K562 (cell line): ENCODE data around the gene GUCY2D. TPM values are rescaled to one million over a fixed set of nuclear protein-coding genes. Genes with fewer than 3 reads are reported as not detected.
A peak's percentile ranks its signal among the peaks of the same experiment; 100 is the strongest.

Experiments used
- ADNP ChIP-seq: fragments of 200-800 bp; sonication (Bioruptor generic); IDR thresholded peaks from 2 replicates; pipeline ENCODE4 v1.6.1; 2016; ENCODE audit warnings: missing genetic modification characterization, missing compliant biosample characterization
- ATF1 ChIP-seq, 2 experiments: fragments of 450-650 bp in 1 of 2; IDR thresholded peaks; 2 replicates each; pipeline ENCODE4 v1.6.1; 2016; ENCODE audit warnings: missing compliant biosample characterization in 1 of 2, missing genetic modification characterization in 1 of 2
- ATF3 ChIP-seq, 2 experiments: fragments of 450-650 bp in 1 of 2; sonication (generic) in 1 of 2; formaldehyde crosslinking in 1 of 2; IDR thresholded peaks in 1 of 2; conservative IDR thresholded peaks in 1 of 2; 2 replicates each; pipeline versions ENCODE4 v1.6.1 to v1.8.1; 2016 to 2023; ENCODE audit warnings: mild to moderate bottlenecking in 2 of 2, moderate library complexity in 2 of 2, inconsistent platforms in 1 of 2, missing genetic modification reagents in 1 of 2
- CCNT2 ChIP-seq: IDR thresholded peaks from 2 replicates; pipeline ENCODE4 v1.6.1; 2011; ENCODE audit warnings: borderline replicate concordance, low read depth, mild to moderate bottlenecking, moderate library complexity, mixed read lengths, low read length; ENCODE audit not compliant: insufficient read length; ENCODE audit errors: extremely low read depth
- CGGBP1 ChIP-seq: fragments of 250-450 bp; sonication (Bioruptor Pico); IDR thresholded peaks from 2 replicates; pipeline ENCODE4 v1.9.0; 2021; ENCODE audit warnings: mild to moderate bottlenecking
- CREBBP ChIP-seq: IDR thresholded peaks from one replicate; pipeline ENCODE4 v1.6.1; 2012; ENCODE audit warnings: low read depth, mild to moderate bottlenecking, control low read depth, inconsistent platforms, low read length
- EP300 ChIP-seq: IDR thresholded peaks from 2 replicates; pipeline ENCODE4 v1.6.1; 2012; ENCODE audit warnings: low read length, improper control_type of control experiment
- GABPA ChIP-seq: fragments of 200-800 bp; sonication (Bioruptor generic); conservative IDR thresholded peaks from 2 replicates; pipeline ENCODE4 v1.6.1; 2016; ENCODE audit warnings: low read depth, missing genetic modification characterization, missing compliant biosample characterization
- GATA2 ChIP-seq: sonication (generic); formaldehyde crosslinking; IDR thresholded peaks from 2 replicates; pipeline ENCODE4 v1.4.0; 2020; ENCODE audit warnings: mild to moderate bottlenecking, missing genetic modification reagents
- HDAC8 ChIP-seq: fragments of 450-650 bp; IDR thresholded peaks from 2 replicates; pipeline ENCODE4 v1.6.1; 2016; ENCODE audit warnings: mild to moderate bottlenecking, missing genetic modification characterization, moderate library complexity, missing compliant biosample characterization
- HEY1 ChIP-seq: fragments of 250-450 bp; sonication (Bioruptor Pico); IDR thresholded peaks from 2 replicates; pipeline ENCODE4 v1.5.0; 2020; ENCODE audit warnings: mild to moderate bottlenecking, moderate library complexity, borderline replicate concordance
- ILK ChIP-seq: fragments of 450-650 bp; IDR thresholded peaks from 2 replicates; pipeline ENCODE4 v1.6.1; 2016; ENCODE audit warnings: missing genetic modification characterization, low read depth, mild to moderate bottlenecking, missing compliant biosample characterization, moderate library complexity, borderline replicate concordance
- KLF6 ChIP-seq: fragments of 250-450 bp; sonication (Bioruptor Pico); IDR thresholded peaks from 2 replicates; pipeline ENCODE4 v1.4.0; 2020; ENCODE audit warnings: mild to moderate bottlenecking, moderate library complexity, borderline replicate concordance
- RAD21 ChIP-seq, 2 experiments: fragments of 250-450 bp in 1 of 2; fragments of 450-650 bp in 1 of 2; sonication (Bioruptor Pico) in 1 of 2; formaldehyde crosslinking in 1 of 2; IDR thresholded peaks in 1 of 2; conservative IDR thresholded peaks in 1 of 2; 2 replicates each; pipeline versions ENCODE4 v1.4.0 to v1.8.0; 2020 to 2022; ENCODE audit warnings: mild to moderate bottlenecking in 2 of 2, moderate library complexity in 1 of 2
- RFX7 ChIP-seq: fragments of 250-450 bp; sonication (Bioruptor Pico); IDR thresholded peaks from 2 replicates; pipeline ENCODE4 v1.5.1; 2021; ENCODE audit warnings: mild to moderate bottlenecking
- SAFB2 ChIP-seq: fragments of 200-400 bp; formaldehyde crosslinking; IDR thresholded peaks from 2 replicates; pipeline ENCODE4 v1.6.1; 2018; ENCODE audit warnings: borderline replicate concordance, low read length, low read depth, moderate library complexity; ENCODE audit not compliant: severe bottlenecking
- SRSF1 ChIP-seq: fragments of 200-400 bp; formaldehyde crosslinking; IDR thresholded peaks from 2 replicates; pipeline ENCODE4 v1.6.1; 2017; ENCODE audit warnings: mild to moderate bottlenecking, low read depth, low read length, moderate library complexity
- TRIM25 ChIP-seq: fragments of 450-650 bp; IDR thresholded peaks from 2 replicates; pipeline ENCODE4 v1.7.0; 2016; ENCODE audit warnings: borderline replicate concordance
- ZNF592 ChIP-seq: fragments of 450-650 bp; IDR thresholded peaks from 2 replicates; pipeline ENCODE4 v1.6.1; 2017; ENCODE audit warnings: antibody characterized with exemption, mild to moderate bottlenecking
- polyA plus RNA-seq, 8 experiments: library from polyadenylated mRNA; depleted of rRNA in 4 of 8; stranded (reverse) in 5 of 8; unstranded in 3 of 8; fragments of >200 nt; fragmentation: Nextera tagmentation in 2 of 8; fragmentation: Illumina TruSeq in 1 of 8; extraction: Ambion mirVana in 2 of 8; extraction: Trizol in 1 of 8; gene quantifications; 2 replicates each; pipeline versions ENCODE4 v1.2.1 to v1.2.3, GENCODE V29; 2011 to 2014; ENCODE audit warnings: inconsistent platforms in 1 of 8, missing spikeins in 1 of 8
- total RNA-seq, 7 experiments: library from RNA; depleted of rRNA in 6 of 7; stranded (reverse); fragments of >200 nt in 6 of 7; fragmentation: Illumina TruSeq in 2 of 7; extraction: Trizol in 2 of 7; gene quantifications; 2 replicates each; pipeline versions ENCODE4 v1.2.1 to v1.2.3, GENCODE V29; 2011 to 2021; ENCODE audit warnings: low replicate concordance in 1 of 7

Gene GUCY2D
- total and polyA plus RNA-seq, 9 of the 15 experiments (the other 6 are each of a cell fraction or from before 2014, with no cell fraction given) = 0.05 TPM; not detected in 8

- TF ChIP-seq GATA2 (CRISPR knock-in tag) (0 out of 2 replicates have a peak, but pooled peaks have one; percentile 11), RAD21 (CRISPR knock-in tag; conservative IDR thresholded peaks at IDR 0.05 in 1 of 2, IDR thresholded peaks at IDR 0.05 in 1 of 2) (no peak), RFX7 (CRISPR knock-in tag) (no peak), ATF3 (IDR thresholded peaks at IDR 0.05) (no peak), ATF3 (CRISPR knock-in tag; conservative IDR thresholded peaks at IDR 0.05) (no peak), CCNT2 (peak; percentile 16), HDAC8 (tag) (no peak), ADNP (no peak), HEY1 (CRISPR knock-in tag) (no peak), CREBBP (no peak), ATF1 (CRISPR knock-in tag; IDR thresholded peaks at IDR 0.05) (no peak), ATF1 (tag; IDR thresholded peaks at IDR 0.05) (0 out of 2 replicates have a peak, but pooled peaks have one; percentile 32), ZNF592 (no peak), KLF6 (CRISPR knock-in tag) (no peak), SRSF1 (no peak), TRIM25 (no peak), GABPA (tag) (no peak), EP300 (0 out of 2 replicates have a peak, but pooled peaks have one; percentile 10), ILK (tag) (no peak), SAFB2 (no peak), CGGBP1 (CRISPR knock-in tag) (no peak)
These were observed 60.5 kb downstream of the GUCY2D start (continued) for GRCh38 chr17:8062807-8063483.
